ENCODE measurements around the gene SHISA9.

GRCh38 chr16:13155780-13156179, 254.4 kb downstream of the SHISA9 start:
- no peak for TF ChIP-seq POLR2A (IDR thresholded peaks at IDR 0.05)
- TF ChIP-seq POLR2AphosphoS5 (IDR thresholded peaks at IDR 0.05): no peak
- TF ChIP-seq CTCF (IDR thresholded peaks at IDR 0.05): no peak
- no peak for TF ChIP-seq EP300 (IDR thresholded peaks at IDR 0.05)

All from stomach (tissue), 4 donors.